AG09309 (cell line): ENCODE data around the gene GUCY1A1.

ENCODE experiments used
- DNase-seq: peaks from one replicate; pipeline ENCODE4 v3.0.0-alpha.2; 2010; ENCODE audit warnings: low read depth
- H3K4me3 ChIP-seq: 2 replicates; pipeline ENCODE4 v1.5.1; 2011; ENCODE audit warnings: mild to moderate bottlenecking, low read depth, low read length, moderate library complexity; ENCODE audit not compliant: control insufficient read depth
- TF ChIP-seq, protein P1 (sequence below): IDR thresholded peaks from 2 replicates; pipeline ENCODE4 v1.5.1; 2011; ENCODE audit warnings: mild to moderate bottlenecking, low read depth, low read length, inconsistent platforms; ENCODE audit not compliant: insufficient read depth, control insufficient read depth; ENCODE audit errors: missing control alignments

Gene GUCY1A1

DNA sequence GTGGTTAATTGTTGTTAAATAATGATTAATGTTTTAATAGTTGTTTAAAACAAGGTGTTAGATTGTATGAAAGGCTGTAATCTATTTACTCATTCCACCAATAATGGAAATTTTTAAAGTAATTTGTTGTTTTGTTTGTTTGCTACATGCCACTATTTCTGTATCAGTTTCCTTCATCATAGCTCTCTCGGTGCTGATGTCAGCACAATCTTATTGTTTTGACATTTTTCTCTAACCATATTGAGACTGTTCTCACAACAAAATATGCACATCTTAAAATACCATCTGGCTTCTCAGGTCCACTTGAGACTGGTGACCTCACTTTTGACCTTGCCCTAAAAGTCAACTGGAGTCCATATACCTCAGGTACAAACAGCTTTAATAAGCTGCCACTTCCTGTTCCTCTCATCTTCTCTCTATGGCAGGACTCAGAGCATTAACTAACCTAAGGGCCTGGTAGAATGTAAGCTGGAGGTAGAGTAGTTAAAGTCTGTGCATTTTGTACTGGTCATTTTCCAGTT, 91.2 kb downstream of the GUCY1A1 start:
- TF ChIP-seq, protein P1, sequence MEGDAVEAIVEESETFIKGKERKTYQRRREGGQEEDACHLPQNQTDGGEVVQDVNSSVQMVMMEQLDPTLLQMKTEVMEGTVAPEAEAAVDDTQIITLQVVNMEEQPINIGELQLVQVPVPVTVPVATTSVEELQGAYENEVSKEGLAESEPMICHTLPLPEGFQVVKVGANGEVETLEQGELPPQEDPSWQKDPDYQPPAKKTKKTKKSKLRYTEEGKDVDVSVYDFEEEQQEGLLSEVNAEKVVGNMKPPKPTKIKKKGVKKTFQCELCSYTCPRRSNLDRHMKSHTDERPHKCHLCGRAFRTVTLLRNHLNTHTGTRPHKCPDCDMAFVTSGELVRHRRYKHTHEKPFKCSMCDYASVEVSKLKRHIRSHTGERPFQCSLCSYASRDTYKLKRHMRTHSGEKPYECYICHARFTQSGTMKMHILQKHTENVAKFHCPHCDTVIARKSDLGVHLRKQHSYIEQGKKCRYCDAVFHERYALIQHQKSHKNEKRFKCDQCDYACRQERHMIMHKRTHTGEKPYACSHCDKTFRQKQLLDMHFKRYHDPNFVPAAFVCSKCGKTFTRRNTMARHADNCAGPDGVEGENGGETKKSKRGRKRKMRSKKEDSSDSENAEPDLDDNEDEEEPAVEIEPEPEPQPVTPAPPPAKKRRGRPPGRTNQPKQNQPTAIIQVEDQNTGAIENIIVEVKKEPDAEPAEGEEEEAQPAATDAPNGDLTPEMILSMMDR = no peak
- DNase-seq = no peak
- H3K4me3 ChIP-seq = no peak overlapping the region

DNA sequence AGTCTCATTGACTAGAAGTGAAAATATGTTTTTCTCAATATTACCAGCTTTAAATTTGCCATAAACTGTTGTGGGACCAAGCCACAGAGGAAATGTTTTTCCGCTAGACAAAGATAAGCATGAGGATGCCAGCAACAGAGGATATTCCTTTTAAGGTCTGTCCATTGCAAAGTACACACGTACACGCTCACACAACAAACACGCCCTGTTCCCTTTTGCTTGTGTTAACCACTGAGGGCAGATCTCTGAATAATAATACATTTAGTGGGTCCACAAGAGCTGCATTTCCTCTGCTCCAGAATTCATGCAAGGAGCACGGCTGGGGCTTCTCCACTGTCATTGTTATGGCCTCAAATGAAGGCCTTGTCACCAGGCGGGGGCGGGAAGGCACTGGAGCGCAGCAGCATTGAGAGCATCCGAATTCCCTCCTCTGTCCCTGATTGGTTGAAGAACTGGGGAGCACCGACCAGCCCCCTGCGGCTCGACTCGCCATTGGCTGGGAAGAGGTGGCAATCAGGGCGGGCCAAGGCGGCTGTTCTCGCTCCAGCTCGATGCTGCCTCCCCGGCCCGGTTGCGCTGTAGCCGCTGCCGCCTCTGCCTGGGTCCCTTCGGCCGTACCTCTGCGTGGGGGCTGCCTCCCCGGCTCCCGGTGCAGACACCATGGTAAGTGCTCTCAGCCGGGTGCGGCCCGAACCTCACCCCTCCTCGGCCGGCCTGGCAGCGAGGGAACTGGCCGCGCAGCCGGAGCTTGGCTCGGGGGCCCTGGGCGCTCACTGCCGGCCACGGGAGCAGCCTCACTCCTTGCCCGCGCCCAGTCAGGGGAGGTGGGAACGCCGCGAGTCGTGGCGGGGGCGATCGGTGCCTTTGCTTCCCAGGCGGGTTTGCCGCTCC, 92.1 kb downstream of the GUCY1A1 start, which contains the start of gene GUCY1B1:
Gene GUCY1B1, plus strand, starts transcription at position 541 of the 891 bp plus-strand sequence. Its CDS starts 120 bp downstream, at position 661.
- peak within 1 kb of the TSS; percentile 74 for H3K4me3 ChIP-seq
- DNase-seq = peak; percentile 82
- TF ChIP-seq, protein P1 = peak; percentile 45

DNA sequence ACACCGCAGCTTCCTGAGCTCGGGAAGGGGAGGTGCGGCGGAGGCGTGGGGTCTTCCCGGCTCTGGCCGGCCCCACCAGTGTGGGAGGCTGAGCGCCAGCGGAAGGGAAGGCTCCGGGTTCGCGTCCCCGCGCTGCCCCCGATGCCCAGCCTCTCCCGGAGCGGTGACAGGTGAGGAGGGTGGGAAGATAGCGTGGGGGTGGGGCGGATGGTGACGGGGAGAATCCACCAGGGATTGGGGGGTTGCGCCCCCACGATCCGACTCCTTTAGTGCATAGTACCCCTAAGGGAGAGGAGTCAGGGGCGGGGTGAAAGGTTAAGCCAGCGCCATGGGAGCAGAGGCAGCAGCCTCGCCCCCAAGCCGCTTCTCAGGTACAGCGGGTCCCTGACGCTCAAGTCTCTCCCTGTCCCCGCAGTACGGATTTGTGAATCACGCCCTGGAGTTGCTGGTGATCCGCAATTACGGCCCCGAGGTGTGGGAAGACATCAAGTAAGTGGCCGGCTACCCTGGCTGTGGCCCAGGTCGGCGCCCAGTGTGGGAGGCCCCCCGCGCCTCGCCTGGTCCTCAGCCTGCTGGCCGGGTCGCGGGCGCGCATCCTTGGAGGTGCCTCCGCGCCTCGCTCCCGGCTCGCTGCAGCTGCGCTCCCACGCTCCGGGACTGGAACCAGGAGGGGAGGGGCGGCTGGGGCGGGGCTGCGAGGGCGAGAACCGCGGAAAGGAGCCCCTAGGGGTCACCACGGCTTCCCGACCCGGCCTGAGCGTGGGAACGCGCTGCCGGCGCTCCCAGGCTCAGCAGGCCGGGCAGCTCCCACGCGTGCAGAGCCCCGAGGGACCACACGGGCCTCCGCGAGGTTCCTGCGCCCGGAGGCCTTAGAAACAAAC, 93.0 kb downstream of the GUCY1A1 start:
- TF ChIP-seq, protein P1 = peak; percentile 2
- H3K4me3 ChIP-seq = peak overlapping the region; percentile 74
- no peak for DNase-seq

DNA sequence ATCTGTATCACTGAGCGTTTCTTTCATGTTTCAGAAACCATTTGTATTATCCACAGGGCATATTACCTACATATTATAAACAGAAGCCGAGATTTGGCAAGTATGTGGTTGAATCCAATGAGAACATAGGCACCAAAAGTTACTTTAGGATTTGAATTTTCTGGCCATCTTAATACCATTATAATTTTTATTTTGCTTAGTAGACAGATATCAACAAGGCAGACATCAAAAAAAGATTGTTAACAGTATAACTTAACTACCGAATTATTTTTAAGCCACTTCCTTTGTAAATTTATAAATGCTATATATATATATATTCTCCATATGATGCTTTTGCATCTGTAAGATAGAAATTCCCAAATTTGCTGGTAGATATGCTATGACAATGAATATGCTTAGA, 94.4 kb downstream of the GUCY1A1 start:
- DNase-seq = no peak
- TF ChIP-seq, protein P1 = no peak
- H3K4me3 ChIP-seq = no peak overlapping the region

DNA sequence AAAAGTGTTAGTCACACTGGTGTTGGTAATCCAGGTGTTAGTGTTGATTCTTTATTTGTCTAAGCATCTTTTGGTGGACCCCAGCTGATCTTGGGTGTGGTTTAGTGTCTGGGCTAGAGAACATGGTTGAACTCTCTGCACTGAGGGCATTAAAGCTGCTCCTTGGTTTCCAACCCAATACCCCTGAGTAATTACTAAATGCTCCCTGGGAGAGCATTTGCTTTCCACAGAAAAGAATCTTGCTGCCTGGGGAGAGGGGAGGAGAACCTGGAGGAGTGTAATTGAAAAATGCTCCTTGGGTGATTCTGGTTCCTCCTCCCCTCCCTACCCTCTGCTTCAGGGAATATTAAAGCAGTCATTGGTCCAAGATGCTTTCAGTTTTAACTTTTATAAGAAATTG, 95.3 kb downstream of the GUCY1A1 start:
- no peak for DNase-seq
- no peak overlapping the region for H3K4me3 ChIP-seq
- TF ChIP-seq, protein P1 = no peak

DNA sequence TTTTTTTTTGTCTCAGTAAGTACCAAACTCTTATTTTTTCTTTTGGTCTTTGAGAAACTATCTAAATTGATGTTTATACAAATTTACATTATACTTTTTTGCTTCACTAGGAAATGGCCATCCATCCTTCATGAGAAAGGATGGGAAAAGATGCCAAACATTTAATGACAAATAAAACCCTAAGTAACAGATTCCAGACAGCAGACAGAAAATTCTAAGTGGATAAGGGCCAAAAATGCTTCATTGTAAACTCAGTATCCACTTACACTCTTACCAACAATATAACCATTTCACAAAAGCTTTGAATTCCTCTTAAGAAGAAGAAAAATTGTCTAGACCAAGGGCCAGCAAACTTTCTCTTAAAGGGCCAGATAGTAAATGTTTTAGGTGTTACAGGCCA, 95.7 kb downstream of the GUCY1A1 start:
- DNase-seq = no peak
- H3K4me3 ChIP-seq = no peak overlapping the region

More for the DNA sequence above, 95.7 kb downstream of the GUCY1A1 start:
- TF ChIP-seq, protein P1 = no peak
